ENCODE results near the gene TEP1. TPM values are rescaled to one million over a fixed set of nuclear protein-coding genes. Genes with fewer than 3 reads are reported as not detected.

The TEP1 gene
- total and polyA plus RNA-seq, 2 of the 8 experiments (the other 6 are each of a cell fraction or from before 2014, with no cell fraction given) = 6.9 to 10.7 TPM

- no peak overlapping the region for H2BK120ac ChIP-seq (replicated peaks; ENCODE audit: low read depth, low read length)
- H3K14ac ChIP-seq (ENCODE audit: insufficient read length) = no peak overlapping the region
- H3K4me3 ChIP-seq (ENCODE audit: extremely low read depth in 1 of 4, insufficient read depth in 2 of 4, low read depth in 3 of 4, low read length in 4 of 4) = no peak overlapping the region
- H3K56ac ChIP-seq (replicated peaks; ENCODE audit: insufficient read length, low read depth, low read length) = no peak overlapping the region
- DNase-seq (ENCODE audit: low read depth in 1 of 2, low spot score in 2 of 2) = no peak
- no peak overlapping the region for H3K4ac ChIP-seq (replicated peaks; ENCODE audit: insufficient read length, low read depth, low read length)
- H2BK12ac ChIP-seq (ENCODE audit: low read depth, low read length) = no peak overlapping the region
- H4K8ac ChIP-seq (ENCODE audit: extremely low read depth, insufficient read depth, low read length) = no peak overlapping the region
- WGBS, 2 experiments (ENCODE audit: extremely low coverage in 1 of 2, insufficient coverage in 1 of 2, insufficient read length in 1 of 2, insufficient replicate concordance in 2 of 2, low coverage in 1 of 2, low lambda C conversion rate in 2 of 2, missing lambda C conversion rate in 1 of 2) = 75% methylated on average over 4 of the region's 4 CpGs; no CpG with 5 or more reads in 1 of the 2 experiments
- ChIA-PET POLR2A (ENCODE audit: partially characterized antibody) (interaction anchor here (1.0 to 2.0 kb wide), 3 partner anchors 9 to 37 kb away, joined by 3 to 4 read pairs (median 3); no protein-coding TSS in a partner anchor), CTCF (ENCODE audit: partially characterized antibody) (interaction anchor here (0.6 to 2.2 kb wide), 2 partner anchors 12 to 24 kb away, joined by 3 to 5 read pairs; no protein-coding TSS in a partner anchor)
- H3K18ac ChIP-seq (ENCODE audit: extremely low read depth, low read length) = no peak overlapping the region
- H3K23ac ChIP-seq (ENCODE audit: insufficient read length) = no peak overlapping the region
- H4K20me1 ChIP-seq (replicated peaks in 1 of 2; ENCODE audit: control insufficient read depth in 1 of 2, insufficient read depth in 2 of 2, low read length in 2 of 2) = no peaks in the 10 kb centered on the region
- H4K91ac ChIP-seq (replicated peaks; ENCODE audit: insufficient read length, low read length) = no peak overlapping the region
- H2AFZ ChIP-seq (ENCODE audit: low read length) = no peak overlapping the region
- no peak overlapping the region for H2BK15ac ChIP-seq (ENCODE audit: low read length)
- no peak overlapping the region for H4K5ac ChIP-seq (ENCODE audit: insufficient read length, low read depth, low read length)
- H2AK5ac ChIP-seq (ENCODE audit: low read depth, low read length) = no peak overlapping the region
- no peaks in the 10 kb centered on the region for H3K79me1 ChIP-seq (ENCODE audit: low read depth, low read length)
- 0 out of 4 replicates have a peak, but pooled peaks cover 0 to 3% of the 10 kb centered on the region in 2 experiments for H3K9me3 ChIP-seq (ENCODE audit: insufficient read depth in 2 of 2, low read depth in 1 of 2, low read length in 1 of 2)
- no peak overlapping the region for H2BK5ac ChIP-seq (ENCODE audit: low read depth, low read length)
- no peaks in the 10 kb centered on the region for H3K23me2 ChIP-seq (ENCODE audit: low read depth, low read length)
- FAIRE-seq = no peak
- peaks cover 0 to 25% (median 17%) of the 10 kb centered on the region in 4 experiments; a peak in 7 of 8 replicates for H3K36me3 ChIP-seq (ENCODE audit: control insufficient read depth in 2 of 4, insufficient read depth in 4 of 4, low read length in 3 of 4)
- no peak overlapping the region for H3K9ac ChIP-seq (replicated peaks in 1 of 4; ENCODE audit: extremely low read depth in 1 of 4, low read depth in 3 of 4, low read length in 3 of 4)
- H3K27ac ChIP-seq (ENCODE audit: low read depth, low read length) = no peak overlapping the region
- TF ChIP-seq SUZ12 (IDR thresholded peaks at IDR 0.05; ENCODE audit: low read length) (no peak), TEAD4 (IDR thresholded peaks at IDR 0.05; ENCODE audit: low read depth, low read length) (no peak), TAF1 (IDR thresholded peaks at IDR 0.05; ENCODE audit: low read depth, low read length) (no peak), HDAC6 (IDR thresholded peaks at IDR 0.05; ENCODE audit: low read depth, low read length) (no peak), SIN3A (conservative IDR thresholded peaks at IDR 0.05 in 1 of 2, IDR thresholded peaks at IDR 0.05 in 1 of 2; ENCODE audit: low read depth in 1 of 2, low read length in 2 of 2) (no peak), BRCA1 (IDR thresholded peaks at IDR 0.05; ENCODE audit: low read depth, low read length) (no peak), HDAC2 (IDR thresholded peaks at IDR 0.05; ENCODE audit: borderline replicate concordance in 1 of 2, low read depth in 2 of 2, low read length in 2 of 2) (no peak), CREB1 (IDR thresholded peaks at IDR 0.05) (no peak), ASH2L (IDR thresholded peaks at IDR 0.05; ENCODE audit: low read length) (no peak), SP1 (IDR thresholded peaks at IDR 0.05; ENCODE audit: low read depth, low read length) (no peak)
- no peaks in the 10 kb centered on the region for H3K79me2 ChIP-seq (ENCODE audit: control insufficient read depth in 1 of 2, insufficient read depth in 2 of 2, low read length in 2 of 2)
- H3K27me3 ChIP-seq (replicated peaks in 1 of 4; ENCODE audit: control insufficient read depth in 3 of 4, extremely low read depth in 1 of 4, insufficient read depth in 3 of 4, low read length in 3 of 4) = no peaks in the 10 kb centered on the region
- H2BK20ac ChIP-seq (ENCODE audit: low read length) = no peak overlapping the region
- H3K4me2 ChIP-seq (ENCODE audit: insufficient read depth in 1 of 2, low read depth in 2 of 2, low read length in 2 of 2) = no peak overlapping the region
- H3K4me1 ChIP-seq (replicated peaks in 1 of 4; ENCODE audit: control insufficient read depth in 3 of 4, insufficient read depth in 4 of 4, low read length in 3 of 4) = no peaks in the 10 kb centered on the region
These were observed 21.8 kb downstream of the TEP1 start for GRCh38 chr14:20391505-20391904.
